ENCODE measurements around the gene WWOX.

DNA sequence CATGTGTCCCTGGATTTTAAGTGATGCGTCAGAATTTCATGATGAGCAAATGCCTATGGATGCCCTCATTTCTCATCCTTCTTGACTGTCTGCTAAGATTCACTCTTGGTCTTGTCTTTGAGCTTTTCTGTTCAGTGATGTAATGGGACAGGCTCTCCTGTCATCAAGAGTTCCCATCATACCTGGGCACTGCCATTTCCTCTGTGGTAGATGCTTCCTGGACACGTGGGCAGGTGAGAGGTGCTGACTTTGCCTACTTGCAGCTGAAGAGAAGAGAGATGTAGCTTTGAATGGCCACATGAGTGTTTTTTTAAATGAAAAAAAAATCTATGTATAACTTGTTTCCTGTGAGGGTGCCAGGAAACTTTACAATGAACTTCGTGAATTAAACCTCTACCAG lies 943.4 kb downstream of the WWOX start:
- TF ChIP-seq, protein P1, sequence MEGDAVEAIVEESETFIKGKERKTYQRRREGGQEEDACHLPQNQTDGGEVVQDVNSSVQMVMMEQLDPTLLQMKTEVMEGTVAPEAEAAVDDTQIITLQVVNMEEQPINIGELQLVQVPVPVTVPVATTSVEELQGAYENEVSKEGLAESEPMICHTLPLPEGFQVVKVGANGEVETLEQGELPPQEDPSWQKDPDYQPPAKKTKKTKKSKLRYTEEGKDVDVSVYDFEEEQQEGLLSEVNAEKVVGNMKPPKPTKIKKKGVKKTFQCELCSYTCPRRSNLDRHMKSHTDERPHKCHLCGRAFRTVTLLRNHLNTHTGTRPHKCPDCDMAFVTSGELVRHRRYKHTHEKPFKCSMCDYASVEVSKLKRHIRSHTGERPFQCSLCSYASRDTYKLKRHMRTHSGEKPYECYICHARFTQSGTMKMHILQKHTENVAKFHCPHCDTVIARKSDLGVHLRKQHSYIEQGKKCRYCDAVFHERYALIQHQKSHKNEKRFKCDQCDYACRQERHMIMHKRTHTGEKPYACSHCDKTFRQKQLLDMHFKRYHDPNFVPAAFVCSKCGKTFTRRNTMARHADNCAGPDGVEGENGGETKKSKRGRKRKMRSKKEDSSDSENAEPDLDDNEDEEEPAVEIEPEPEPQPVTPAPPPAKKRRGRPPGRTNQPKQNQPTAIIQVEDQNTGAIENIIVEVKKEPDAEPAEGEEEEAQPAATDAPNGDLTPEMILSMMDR (IDR thresholded peaks at IDR 0.05; ENCODE audit: poor library complexity) = no peak
- TF ChIP-seq EZH2phosphoT487 (IDR thresholded peaks at IDR 0.05; ENCODE audit: low read depth, severe bottlenecking, unreplicated experiment) (no peak), EZH2 (IDR thresholded peaks at IDR 0.05; ENCODE audit: borderline replicate concordance) (no peak)

Measured in hepatocyte (in vitro differentiated cells).